ENCODE measurements around the gene BMP2K.
"Not testable (repeated sequence)": the region's sequence is repeated elsewhere in the genome, so short reads cannot be mapped to it uniquely, and the experiment has no call there.

BMP2K gene

GRCh38 chr4:78864405-78865024 lies 88.4 kb downstream of the BMP2K start:
- no peak overlapping the region for H3K9ac ChIP-seq (ENCODE audit: low read length in 2 of 2)
- H3K27me3 ChIP-seq (ENCODE audit: control insufficient read depth in 1 of 2, insufficient read depth in 2 of 2, low read length in 2 of 2), result no peaks in the 10 kb centered on the region
- no peaks in the 10 kb centered on the region for H3K4me1 ChIP-seq (ENCODE audit: control insufficient read depth, insufficient read depth, low read length)
- H3K36me3 ChIP-seq (ENCODE audit: control insufficient read depth in 2 of 2, insufficient read depth in 2 of 2, low read length in 2 of 2), result peaks cover 0 to 2% of the 10 kb centered on the region in 2 donors
- no peaks in the 10 kb centered on the region for H3K9me3 ChIP-seq (ENCODE audit: control insufficient read depth in 2 of 2, low read length in 2 of 2)
- H3K4me3 ChIP-seq (ENCODE audit: low read length in 2 of 2), result no peak overlapping the region
- no peak overlapping the region for H3K27ac ChIP-seq (ENCODE audit: low read length)

GRCh38 chr4:78865451-78865850 lies 89.3 kb downstream of the BMP2K start:
- H3K4me1 ChIP-seq (ENCODE audit: control insufficient read depth, insufficient read depth, low read length), result no peaks in the 10 kb centered on the region
- peaks cover 0 to 2% of the 10 kb centered on the region in 2 donors for H3K36me3 ChIP-seq (ENCODE audit: control insufficient read depth in 2 of 2, insufficient read depth in 2 of 2, low read length in 2 of 2)
- no peaks in the 10 kb centered on the region for H3K9me3 ChIP-seq (ENCODE audit: control insufficient read depth in 2 of 2, low read length in 2 of 2)
- H3K4me3 ChIP-seq (ENCODE audit: low read length in 2 of 2), result no peak overlapping the region
- H3K27ac ChIP-seq (ENCODE audit: low read length), result no peak overlapping the region
- no peaks in the 10 kb centered on the region for H3K27me3 ChIP-seq (ENCODE audit: control insufficient read depth in 1 of 2, insufficient read depth in 2 of 2, low read length in 2 of 2)
- H3K9ac ChIP-seq (ENCODE audit: low read length in 2 of 2), result no peak overlapping the region

GRCh38 chr4:78868712-78869111 lies 92.6 kb downstream of the BMP2K start:
- not testable (repeated sequence) for H3K9me3 ChIP-seq (ENCODE audit: control insufficient read depth in 2 of 2, low read length in 2 of 2); H3K4me3 ChIP-seq (ENCODE audit: low read length in 2 of 2); H3K27ac ChIP-seq (ENCODE audit: low read length); H3K27me3 ChIP-seq (ENCODE audit: control insufficient read depth in 1 of 2, insufficient read depth in 2 of 2, low read length in 2 of 2); H3K9ac ChIP-seq (ENCODE audit: low read length in 2 of 2); H3K4me1 ChIP-seq (ENCODE audit: control insufficient read depth, insufficient read depth, low read length)
- peaks cover 11 to 12% of the 10 kb centered on the region in 2 donors for H3K36me3 ChIP-seq (ENCODE audit: control insufficient read depth in 2 of 2, insufficient read depth in 2 of 2, low read length in 2 of 2)

GRCh38 chr4:78870056-78870455 lies 93.9 kb downstream of the BMP2K start:
- H3K9ac ChIP-seq (ENCODE audit: low read length in 2 of 2), result no peak overlapping the region
- no peak overlapping the region for H3K27ac ChIP-seq (ENCODE audit: low read length)
- H3K4me3 ChIP-seq (ENCODE audit: low read length in 2 of 2), result no peak overlapping the region
- H3K36me3 ChIP-seq (ENCODE audit: control insufficient read depth in 2 of 2, insufficient read depth in 2 of 2, low read length in 2 of 2), result peaks cover 11 to 12% of the 10 kb centered on the region in 2 donors
- H3K9me3 ChIP-seq (ENCODE audit: control insufficient read depth in 2 of 2, low read length in 2 of 2), result no peaks in the 10 kb centered on the region
- no peaks in the 10 kb centered on the region for H3K27me3 ChIP-seq (ENCODE audit: control insufficient read depth in 1 of 2, insufficient read depth in 2 of 2, low read length in 2 of 2)
- H3K4me1 ChIP-seq (ENCODE audit: control insufficient read depth, insufficient read depth, low read length), result no peaks in the 10 kb centered on the region

GRCh38 chr4:78876568-78877320 lies 100.6 kb downstream of the BMP2K start:
- no peaks in the 10 kb centered on the region for H3K9me3 ChIP-seq (ENCODE audit: control insufficient read depth in 2 of 2, low read length in 2 of 2)
- peaks cover 11 to 13% of the 10 kb centered on the region in 2 donors for H3K36me3 ChIP-seq (ENCODE audit: control insufficient read depth in 2 of 2, insufficient read depth in 2 of 2, low read length in 2 of 2)
- no peak overlapping the region for H3K27ac ChIP-seq (ENCODE audit: low read length)
- no peaks in the 10 kb centered on the region for H3K4me1 ChIP-seq (ENCODE audit: control insufficient read depth, insufficient read depth, low read length)
- no peak overlapping the region for H3K9ac ChIP-seq (ENCODE audit: low read length in 2 of 2)
- H3K27me3 ChIP-seq (ENCODE audit: control insufficient read depth in 1 of 2, insufficient read depth in 2 of 2, low read length in 2 of 2), result no peaks in the 10 kb centered on the region
- H3K4me3 ChIP-seq (ENCODE audit: low read length in 2 of 2), result no peak overlapping the region

GRCh38 chr4:78878031-78878430 lies 101.9 kb downstream of the BMP2K start:
- Histone ChIP-seq H3K4me1 (ENCODE audit: control insufficient read depth, insufficient read depth, low read length) (no peaks in the 10 kb centered on the region), H3K9ac (ENCODE audit: low read length in 2 of 2) (no peak overlapping the region), H3K9me3 (ENCODE audit: control insufficient read depth in 2 of 2, low read length in 2 of 2) (no peaks in the 10 kb centered on the region), H3K27me3 (ENCODE audit: control insufficient read depth in 1 of 2, insufficient read depth in 2 of 2, low read length in 2 of 2) (no peaks in the 10 kb centered on the region), H3K27ac (ENCODE audit: low read length) (no peak overlapping the region), H3K36me3 (ENCODE audit: control insufficient read depth in 2 of 2, insufficient read depth in 2 of 2, low read length in 2 of 2) (peaks cover 4 to 7% of the 10 kb centered on the region in 2 donors), H3K4me3 (ENCODE audit: low read length in 2 of 2) (no peak overlapping the region)

GRCh38 chr4:78880874-78881492 lies 104.8 kb downstream of the BMP2K start:
- no peak overlapping the region for H3K27ac ChIP-seq (ENCODE audit: low read length)
- H3K9ac ChIP-seq (ENCODE audit: low read length in 2 of 2), result no peak overlapping the region
- H3K36me3 ChIP-seq (ENCODE audit: control insufficient read depth in 2 of 2, insufficient read depth in 2 of 2, low read length in 2 of 2), result peaks cover 2 to 7% of the 10 kb centered on the region in 2 donors
- H3K27me3 ChIP-seq (ENCODE audit: control insufficient read depth in 1 of 2, insufficient read depth in 2 of 2, low read length in 2 of 2), result no peaks in the 10 kb centered on the region
- H3K4me1 ChIP-seq (ENCODE audit: control insufficient read depth, insufficient read depth, low read length), result no peaks in the 10 kb centered on the region
- H3K4me3 ChIP-seq (ENCODE audit: low read length in 2 of 2), result no peak overlapping the region
- no peaks in the 10 kb centered on the region for H3K9me3 ChIP-seq (ENCODE audit: control insufficient read depth in 2 of 2, low read length in 2 of 2)

- Histone ChIP-seq H3K27ac (ENCODE audit: low read length) (no peak overlapping the region), H3K9ac (ENCODE audit: low read length in 2 of 2) (no peak overlapping the region), H3K36me3 (ENCODE audit: control insufficient read depth in 2 of 2, insufficient read depth in 2 of 2, low read length in 2 of 2) (peaks cover 5 to 10% of the 10 kb centered on the region in 2 donors), H3K27me3 (ENCODE audit: control insufficient read depth in 1 of 2, insufficient read depth in 2 of 2, low read length in 2 of 2) (no peaks in the 10 kb centered on the region), H3K4me3 (ENCODE audit: low read length in 2 of 2) (no peak overlapping the region), H3K9me3 (ENCODE audit: control insufficient read depth in 2 of 2, low read length in 2 of 2) (no peaks in the 10 kb centered on the region), H3K4me1 (ENCODE audit: control insufficient read depth, insufficient read depth, low read length) (no peaks in the 10 kb centered on the region)
Observed at GRCh38 chr4:78885598-78885997, 109.4 kb downstream of the BMP2K start.

GRCh38 chr4:78889955-78890354 lies 113.8 kb downstream of the BMP2K start:
- H3K9me3 ChIP-seq (ENCODE audit: control insufficient read depth in 2 of 2, low read length in 2 of 2), result no peaks in the 10 kb centered on the region
- no peaks in the 10 kb centered on the region for H3K4me1 ChIP-seq (ENCODE audit: control insufficient read depth, insufficient read depth, low read length)
- no peak overlapping the region for H3K9ac ChIP-seq (ENCODE audit: low read length in 2 of 2)
- peaks cover 13 to 24% of the 10 kb centered on the region in 2 donors for H3K36me3 ChIP-seq (ENCODE audit: control insufficient read depth in 2 of 2, insufficient read depth in 2 of 2, low read length in 2 of 2)
- no peak overlapping the region for H3K27ac ChIP-seq (ENCODE audit: low read length)
- H3K4me3 ChIP-seq (ENCODE audit: low read length in 2 of 2), result no peak overlapping the region
- H3K27me3 ChIP-seq (ENCODE audit: control insufficient read depth in 1 of 2, insufficient read depth in 2 of 2, low read length in 2 of 2), result no peaks in the 10 kb centered on the region

- H3K9me3 ChIP-seq (ENCODE audit: control insufficient read depth in 2 of 2, low read length in 2 of 2), result no peaks in the 10 kb centered on the region
- no peaks in the 10 kb centered on the region for H3K4me1 ChIP-seq (ENCODE audit: control insufficient read depth, insufficient read depth, low read length)
- H3K36me3 ChIP-seq (ENCODE audit: control insufficient read depth in 2 of 2, insufficient read depth in 2 of 2, low read length in 2 of 2), result peaks cover 3 to 5% of the 10 kb centered on the region in 2 donors
- H3K27ac ChIP-seq (ENCODE audit: low read length), result no peak overlapping the region
- no peak overlapping the region for H3K4me3 ChIP-seq (ENCODE audit: low read length in 2 of 2)
- no peak overlapping the region for H3K9ac ChIP-seq (ENCODE audit: low read length in 2 of 2)
- no peaks in the 10 kb centered on the region for H3K27me3 ChIP-seq (ENCODE audit: control insufficient read depth in 1 of 2, insufficient read depth in 2 of 2, low read length in 2 of 2)
Observed at GRCh38 chr4:78899302-78899701, 123.2 kb downstream of the BMP2K start.

GRCh38 chr4:78901882-78902281 lies 125.7 kb downstream of the BMP2K start:
- H3K27me3 ChIP-seq (ENCODE audit: control insufficient read depth in 1 of 2, insufficient read depth in 2 of 2, low read length in 2 of 2), result no peaks in the 10 kb centered on the region
- H3K36me3 ChIP-seq (ENCODE audit: control insufficient read depth in 2 of 2, insufficient read depth in 2 of 2, low read length in 2 of 2), result no peaks in the 10 kb centered on the region
- H3K9me3 ChIP-seq (ENCODE audit: control insufficient read depth in 2 of 2, low read length in 2 of 2), result no peaks in the 10 kb centered on the region
- H3K4me1 ChIP-seq (ENCODE audit: control insufficient read depth, insufficient read depth, low read length), result no peaks in the 10 kb centered on the region
- H3K27ac ChIP-seq (ENCODE audit: low read length), result no peak overlapping the region
- no peak overlapping the region for H3K4me3 ChIP-seq (ENCODE audit: low read length in 2 of 2)
- H3K9ac ChIP-seq (ENCODE audit: low read length in 2 of 2), result no peak overlapping the region
